CD14-positive monocyte (primary cell): Measurements from ENCODE around the gene COL17A1. TPM values are rescaled to one million over a fixed set of nuclear protein-coding genes. Genes with fewer than 3 reads are reported as not detected.
A peak's percentile ranks its signal among the peaks of the same experiment; 100 is the strongest.

ENCODE experiments used
- DNase-seq, 3 donors: peaks; one replicate each; pipeline ENCODE4 v3.0.0-alpha.2; 2011 to 2022
- H2AFZ ChIP-seq: 2 replicates; pipeline ENCODE4 v1.6.0; 2012; ENCODE audit warnings: mild to moderate bottlenecking, low read depth, low read length, inconsistent platforms; ENCODE audit not compliant: insufficient read depth, poor library complexity, severe bottlenecking
- H3K27ac ChIP-seq, 2 donors: 1 replicate in 1 of 2; 2 replicates in 1 of 2; pipeline ENCODE4 v1.5.1; 2012 to 2013; ENCODE audit warnings: low read length in 2 of 2, control low read depth in 1 of 2, inconsistent platforms in 1 of 2, low read depth in 1 of 2, mild to moderate bottlenecking in 1 of 2
- H3K27me3 ChIP-seq, 2 donors: one replicate each; pipeline versions ENCODE4 v1.6.0 to v1.6.1; 2011 to 2013; ENCODE audit warnings: low read length in 2 of 2; ENCODE audit not compliant: control insufficient read depth in 2 of 2, insufficient read depth in 2 of 2
- H3K36me3 ChIP-seq, 2 donors: replicated peaks in 1 of 2; 1 replicate in 1 of 2; 2 replicates in 1 of 2; pipeline versions ENCODE4 v1.5.1 to v1.6.1; 2012 to 2013; ENCODE audit warnings: low read length in 2 of 2, control low read depth in 1 of 2, inconsistent platforms in 1 of 2, mild to moderate bottlenecking in 1 of 2; ENCODE audit not compliant: insufficient read depth in 2 of 2, control insufficient read depth in 1 of 2
- H3K4me1 ChIP-seq, 2 donors: 1 replicate in 1 of 2; 2 replicates in 1 of 2; pipeline versions ENCODE4 v1.5.1 to v1.6.1; 2012 to 2013; ENCODE audit warnings: low read length in 2 of 2, control low read depth in 1 of 2, inconsistent platforms in 1 of 2, mild to moderate bottlenecking in 1 of 2, moderate library complexity in 1 of 2; ENCODE audit not compliant: insufficient read depth in 2 of 2, control insufficient read depth in 1 of 2
- H3K4me2 ChIP-seq: replicated peaks from 2 replicates; pipeline ENCODE3; 2012; ENCODE audit warnings: low read length, moderate library complexity, mild to moderate bottlenecking; ENCODE audit not compliant: poor library complexity, severe bottlenecking; ENCODE audit errors: extremely low read depth
- H3K4me3 ChIP-seq, 3 experiments: fragments of 200-600 bp in 1 of 3; sonication (generic) in 1 of 3; replicated peaks in 1 of 3; 1 replicate in 2 of 3; 2 replicates in 1 of 3; pipeline ENCODE4 v1.5.1; 2011 to 2013; ENCODE audit warnings: low read length in 3 of 3, mild to moderate bottlenecking in 3 of 3, control low read depth in 2 of 3, low read depth in 2 of 3, inconsistent platforms in 1 of 3, moderate library complexity in 1 of 3
- H3K79me2 ChIP-seq: 2 replicates; pipeline ENCODE4 v1.6.0; 2012; ENCODE audit warnings: mild to moderate bottlenecking, control low read depth, inconsistent platforms, low read length, moderate library complexity; ENCODE audit not compliant: insufficient read depth
- H3K9ac ChIP-seq: 2 replicates; pipeline ENCODE4 v1.6.0; 2017; ENCODE audit warnings: low read length, mild to moderate bottlenecking; ENCODE audit not compliant: insufficient read depth, poor library complexity, severe bottlenecking
- H3K9me3 ChIP-seq, 2 donors: replicated peaks in 1 of 2; 1 replicate in 1 of 2; 2 replicates in 1 of 2; pipeline versions ENCODE4 v1.5.1 to v1.6.1; 2012 to 2013; ENCODE audit warnings: low read length in 2 of 2, control low read depth in 1 of 2; ENCODE audit not compliant: control insufficient read depth in 1 of 2, insufficient read depth in 1 of 2
- H4K20me1 ChIP-seq: 2 replicates; pipeline ENCODE4 v1.6.0; 2012; ENCODE audit warnings: mild to moderate bottlenecking, low read length, control low read depth, moderate library complexity; ENCODE audit not compliant: insufficient read depth
- H3K27ac Mint-ChIP-seq, 7 donors: one replicate each; pipeline ENCODE4 v1.8.0; 2020; ENCODE audit warnings: mild to moderate bottlenecking in 7 of 7, mixed read lengths in 7 of 7, moderate library complexity in 6 of 7, inconsistent platforms in 2 of 7
- H3K27me3 Mint-ChIP-seq, 3 donors: one replicate each; pipeline ENCODE4 v1.8.0; 2021 to 2022; ENCODE audit warnings: low read depth in 3 of 3, mild to moderate bottlenecking in 3 of 3, mixed read lengths in 3 of 3, moderate library complexity in 3 of 3, inconsistent platforms in 1 of 3
- H3K36me3 Mint-ChIP-seq, 2 donors: one replicate each; pipeline ENCODE4 v1.8.0; 2020; ENCODE audit warnings: mixed read lengths in 2 of 2, inconsistent platforms in 1 of 2, mild to moderate bottlenecking in 1 of 2
- H3K4me1 Mint-ChIP-seq: one replicate; pipeline ENCODE4 v1.8.0; 2020; ENCODE audit warnings: mild to moderate bottlenecking, mixed read lengths
- H3K4me3 Mint-ChIP-seq, 2 donors: one replicate each; pipeline ENCODE4 v1.8.0; 2020; ENCODE audit warnings: mild to moderate bottlenecking in 2 of 2, mixed read lengths in 2 of 2, moderate library complexity in 1 of 2
- H3K9me3 Mint-ChIP-seq, 7 donors: one replicate each; pipeline ENCODE4 v1.8.0; 2020 to 2022; ENCODE audit warnings: mixed read lengths in 7 of 7, mild to moderate bottlenecking in 6 of 7, moderate library complexity in 6 of 7, inconsistent platforms in 2 of 7
- WGBS: methylation state at CpG from one replicate; pipeline ENCODE4 v1.1.5; 2013; ENCODE audit warnings: missing lambda C conversion rate; ENCODE audit not compliant: insufficient coverage; 5-methylcytosine and 5-hydroxymethylcytosine counted together
- intact Hi-C, 2 donors: fragments of 100-400 bp; cut with micrococcal nuclease; formaldehyde crosslinking; loops; one replicate each; pipeline versions ENCODE4 v1.15.0 to v1.15.1; 2023
- polyA plus RNA-seq, 3 donors: library from polyadenylated mRNA; depleted of rRNA in 1 of 3; unstranded in 2 of 3; stranded (reverse) in 1 of 3; fragments of 300-500 nt in 2 of 3; fragments of >200 nt in 1 of 3; fragmentation: Illumina TruSeq in 2 of 3; gene quantifications; 1 replicate in 2 of 3; 2 replicates in 1 of 3; pipeline ENCODE4 v1.2.3, GENCODE V29; 2012 to 2021
- TF ChIP-seq, protein P1 (sequence below): fragments of 200-600 bp; IDR thresholded peaks from one replicate; pipeline ENCODE4 v1.8.0; 2022; ENCODE audit warnings: antibody characterized with exemption, mild to moderate bottlenecking

The COL17A1 gene
- polyA plus RNA-seq, 3 donors = not detected

DNA sequence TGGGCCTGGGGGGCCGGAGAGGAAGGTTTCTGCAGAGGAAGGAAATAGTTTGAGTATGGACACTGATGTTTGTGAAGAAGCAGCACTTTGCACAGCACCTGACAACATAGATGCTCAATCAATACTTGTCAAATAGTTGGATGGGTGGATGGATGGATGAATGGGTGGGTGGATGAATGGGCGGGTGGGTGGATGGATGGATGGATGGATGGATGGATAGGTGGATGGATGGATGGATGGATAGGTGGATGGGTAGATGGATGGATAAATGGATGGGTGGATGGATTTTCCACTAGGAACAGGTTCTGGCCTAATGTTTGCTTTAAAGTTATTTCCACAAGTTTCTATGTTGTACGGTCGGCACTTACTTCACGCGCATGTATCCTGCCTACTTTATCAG is 45.3 kb downstream of the COL17A1 start:
- intact Hi-C loops = no loop called here
- H3K4me1 ChIP-seq = no peaks in the 10 kb centered on the region
- H3K36me3 Mint-ChIP-seq = no peaks in the 10 kb centered on the region
- H3K4me3 Mint-ChIP-seq = no peak overlapping the region
- no peaks in the 10 kb centered on the region for H3K27me3 ChIP-seq
- peaks cover 3 to 5% (median 4%) of the 10 kb centered on the region in 3 donors for H3K27me3 Mint-ChIP-seq
- no peaks in the 10 kb centered on the region for H3K9me3 ChIP-seq
- H2AFZ ChIP-seq = no peak overlapping the region
- no peaks in the 10 kb centered on the region for H3K9me3 Mint-ChIP-seq
- H3K36me3 ChIP-seq = no peaks in the 10 kb centered on the region
- no peak for DNase-seq
- no peaks in the 10 kb centered on the region for H3K4me1 Mint-ChIP-seq
- no peak overlapping the region for H3K27ac Mint-ChIP-seq
- H3K4me3 ChIP-seq = no peak overlapping the region
- H4K20me1 ChIP-seq = no peaks in the 10 kb centered on the region
- no peak overlapping the region for H3K9ac ChIP-seq
- TF ChIP-seq, protein P1, sequence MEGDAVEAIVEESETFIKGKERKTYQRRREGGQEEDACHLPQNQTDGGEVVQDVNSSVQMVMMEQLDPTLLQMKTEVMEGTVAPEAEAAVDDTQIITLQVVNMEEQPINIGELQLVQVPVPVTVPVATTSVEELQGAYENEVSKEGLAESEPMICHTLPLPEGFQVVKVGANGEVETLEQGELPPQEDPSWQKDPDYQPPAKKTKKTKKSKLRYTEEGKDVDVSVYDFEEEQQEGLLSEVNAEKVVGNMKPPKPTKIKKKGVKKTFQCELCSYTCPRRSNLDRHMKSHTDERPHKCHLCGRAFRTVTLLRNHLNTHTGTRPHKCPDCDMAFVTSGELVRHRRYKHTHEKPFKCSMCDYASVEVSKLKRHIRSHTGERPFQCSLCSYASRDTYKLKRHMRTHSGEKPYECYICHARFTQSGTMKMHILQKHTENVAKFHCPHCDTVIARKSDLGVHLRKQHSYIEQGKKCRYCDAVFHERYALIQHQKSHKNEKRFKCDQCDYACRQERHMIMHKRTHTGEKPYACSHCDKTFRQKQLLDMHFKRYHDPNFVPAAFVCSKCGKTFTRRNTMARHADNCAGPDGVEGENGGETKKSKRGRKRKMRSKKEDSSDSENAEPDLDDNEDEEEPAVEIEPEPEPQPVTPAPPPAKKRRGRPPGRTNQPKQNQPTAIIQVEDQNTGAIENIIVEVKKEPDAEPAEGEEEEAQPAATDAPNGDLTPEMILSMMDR = no peak
- no peak overlapping the region for H3K27ac ChIP-seq
- no peak overlapping the region for H3K4me2 ChIP-seq
- no peaks in the 10 kb centered on the region for H3K79me2 ChIP-seq
- 70% methylated on average over 5 of the region's 6 CpGs for WGBS

- H3K79me2 ChIP-seq = no peaks in the 10 kb centered on the region
- intact Hi-C loops = no loop called here
- H3K9me3 ChIP-seq = no peaks in the 10 kb centered on the region
- WGBS = 95% methylated on average over 6 of the region's 7 CpGs
- DNase-seq = no peak
- Mint-ChIP-seq H3K4me1 (no peaks in the 10 kb centered on the region), H3K36me3 (no peaks in the 10 kb centered on the region), H3K27me3 (peaks cover 3 to 5% (median 4%) of the 10 kb centered on the region in 3 donors), H3K27ac (peak overlapping the region in 2 of 7 donors; percentile 20 to 52), H3K4me3 (no peak overlapping the region), H3K9me3 (no peaks in the 10 kb centered on the region)
- no peaks in the 10 kb centered on the region for H3K27me3 ChIP-seq
- TF ChIP-seq, protein P1 = no peak
- H3K4me1 ChIP-seq = no peaks in the 10 kb centered on the region
- H2AFZ ChIP-seq = no peak overlapping the region
- no peak overlapping the region for H3K27ac ChIP-seq
- no peaks in the 10 kb centered on the region for H3K36me3 ChIP-seq
- H3K4me2 ChIP-seq = no peak overlapping the region
- no peaks in the 10 kb centered on the region for H4K20me1 ChIP-seq
- no peak overlapping the region for H3K9ac ChIP-seq
- no peak overlapping the region for H3K4me3 ChIP-seq
Observed at GRCh38 chr10:104038958-104039752, 46.5 kb downstream of the COL17A1 start.
